SU-DHL-6 (cell line): ENCODE measurements around the gene AOX1.

Experiments
- H2AFZ ChIP-seq: fragments of 200-600 bp; sonication (generic); 2 replicates; pipeline ENCODE4 v1.6.1; 2014; ENCODE audit warnings: low read depth, mild to moderate bottlenecking, moderate library complexity, mixed read lengths, antibody characterized with exemption, low read length; ENCODE audit not compliant: severe bottlenecking
- H3F3A ChIP-seq: fragments of 200-600 bp; shearing (Covaris generic); 2 replicates; pipeline ENCODE4 v1.6.0; 2016; ENCODE audit warnings: antibody characterized with exemption, mild to moderate bottlenecking; ENCODE audit not compliant: insufficient read depth
- H3K27ac ChIP-seq: fragments of 200-600 bp; sonication (generic); 2 replicates; pipeline ENCODE4 v1.5.1; 2016; ENCODE audit warnings: low read depth, mild to moderate bottlenecking, low read length, moderate library complexity, mixed read lengths
- H3K27me3 ChIP-seq: fragments of 200-600 bp; sonication (generic), shearing (Covaris generic); 2 replicates; pipeline ENCODE4 v1.6.0; 2014; ENCODE audit warnings: mild to moderate bottlenecking, low read length
- H3K36me3 ChIP-seq: fragments of 200-600 bp; sonication (generic); 2 replicates; pipeline ENCODE4 v1.6.1; 2014; ENCODE audit warnings: mild to moderate bottlenecking, low read length, mixed read lengths
- H3K4me2 ChIP-seq: fragments of 300-600, 200-600 bp; shearing (Covaris generic), sonication (generic); 2 replicates; pipeline ENCODE4 v1.6.0; 2014; ENCODE audit warnings: low read length, low read depth, mild to moderate bottlenecking; ENCODE audit not compliant: poor library complexity, severe bottlenecking
- H3K4me3 ChIP-seq: fragments of 200-600 bp; sonication (generic); 2 replicates; pipeline ENCODE4 v1.5.1; 2014; ENCODE audit warnings: antibody characterized with exemption, low read length, mild to moderate bottlenecking, mixed read lengths; ENCODE audit not compliant: insufficient read depth, poor library complexity, severe bottlenecking
- H3K79me2 ChIP-seq: fragments of 200-600 bp; sonication (generic); 2 replicates; pipeline ENCODE4 v1.6.1; 2014; ENCODE audit warnings: mild to moderate bottlenecking, low read length, moderate library complexity; ENCODE audit not compliant: insufficient read depth
- H3K9ac ChIP-seq: fragments of 200-600 bp; sonication (generic); 2 replicates; pipeline ENCODE4 v1.7.0; 2014; ENCODE audit warnings: mild to moderate bottlenecking, low read length
- H3K9me2 ChIP-seq: fragments of 200-600 bp; sonication (generic); replicated peaks from 2 replicates; pipeline ENCODE4 v1.6.1; 2014; ENCODE audit warnings: low read length; ENCODE audit not compliant: insufficient read depth
- H3K9me3 ChIP-seq: fragments of 200-600 bp; sonication (generic); 2 replicates; pipeline ENCODE4 v1.6.1; 2014; ENCODE audit warnings: low read length, mixed read lengths; ENCODE audit not compliant: insufficient read depth
- H4K20me1 ChIP-seq: fragments of 200-600 bp; sonication (generic); 2 replicates; pipeline ENCODE4 v1.6.1; 2014; ENCODE audit warnings: low read depth, mild to moderate bottlenecking, antibody characterized with exemption, low read length, moderate library complexity, mixed read lengths
- EZH2phosphoT487 ChIP-seq: fragments of 200-600 bp; sonication (generic), shearing (Covaris generic); conservative IDR thresholded peaks from 2 replicates; pipeline ENCODE4 v1.6.1; 2018; ENCODE audit warnings: mild to moderate bottlenecking, antibody characterized with exemption, low read length, moderate library complexity, mixed read lengths
- TF ChIP-seq, protein P1 (sequence below): fragments of 200-600 bp; sonication (generic); IDR thresholded peaks from one replicate; pipeline ENCODE4 v1.5.1; 2017; ENCODE audit warnings: antibody characterized with exemption, mild to moderate bottlenecking, low read length, moderate library complexity; ENCODE audit not compliant: insufficient read depth, poor library complexity, severe bottlenecking

Gene AOX1

DNA sequence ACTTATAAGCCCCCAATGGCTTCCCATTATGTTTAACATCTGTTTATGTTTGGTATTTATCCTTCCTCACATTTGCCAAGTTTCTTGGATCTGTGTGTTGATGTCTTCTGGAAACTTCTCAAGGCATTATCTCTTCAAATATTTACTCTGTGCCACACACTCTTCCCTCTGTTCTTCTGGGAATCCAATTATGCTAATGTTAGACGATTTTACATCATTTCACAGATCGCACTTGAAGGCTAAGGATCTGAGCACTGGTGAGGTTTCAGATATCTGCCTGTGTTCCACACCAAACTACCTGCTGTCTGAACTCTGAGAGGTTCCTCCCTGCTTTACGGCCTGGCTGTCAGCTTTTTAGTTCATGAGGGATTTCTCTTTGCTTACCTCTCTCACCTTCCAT, 10.1 kb downstream of the AOX1 start:
- Histone ChIP-seq H3K9me2 (no peaks in the 10 kb centered on the region), H3K27me3 (no peaks in the 10 kb centered on the region), H3K4me3 (no peak overlapping the region), H2AFZ (no peak overlapping the region), H3K9ac (no peak overlapping the region), H4K20me1 (no peaks in the 10 kb centered on the region), H3K36me3 (no peaks in the 10 kb centered on the region), H3F3A (no peaks in the 10 kb centered on the region), H3K79me2 (no peaks in the 10 kb centered on the region), H3K4me2 (no peak overlapping the region), H3K27ac (no peak overlapping the region), H3K9me3 (no peaks in the 10 kb centered on the region)
- no peak for TF ChIP-seq EZH2phosphoT487
- TF ChIP-seq, protein P1, sequence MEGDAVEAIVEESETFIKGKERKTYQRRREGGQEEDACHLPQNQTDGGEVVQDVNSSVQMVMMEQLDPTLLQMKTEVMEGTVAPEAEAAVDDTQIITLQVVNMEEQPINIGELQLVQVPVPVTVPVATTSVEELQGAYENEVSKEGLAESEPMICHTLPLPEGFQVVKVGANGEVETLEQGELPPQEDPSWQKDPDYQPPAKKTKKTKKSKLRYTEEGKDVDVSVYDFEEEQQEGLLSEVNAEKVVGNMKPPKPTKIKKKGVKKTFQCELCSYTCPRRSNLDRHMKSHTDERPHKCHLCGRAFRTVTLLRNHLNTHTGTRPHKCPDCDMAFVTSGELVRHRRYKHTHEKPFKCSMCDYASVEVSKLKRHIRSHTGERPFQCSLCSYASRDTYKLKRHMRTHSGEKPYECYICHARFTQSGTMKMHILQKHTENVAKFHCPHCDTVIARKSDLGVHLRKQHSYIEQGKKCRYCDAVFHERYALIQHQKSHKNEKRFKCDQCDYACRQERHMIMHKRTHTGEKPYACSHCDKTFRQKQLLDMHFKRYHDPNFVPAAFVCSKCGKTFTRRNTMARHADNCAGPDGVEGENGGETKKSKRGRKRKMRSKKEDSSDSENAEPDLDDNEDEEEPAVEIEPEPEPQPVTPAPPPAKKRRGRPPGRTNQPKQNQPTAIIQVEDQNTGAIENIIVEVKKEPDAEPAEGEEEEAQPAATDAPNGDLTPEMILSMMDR: no peak

DNA sequence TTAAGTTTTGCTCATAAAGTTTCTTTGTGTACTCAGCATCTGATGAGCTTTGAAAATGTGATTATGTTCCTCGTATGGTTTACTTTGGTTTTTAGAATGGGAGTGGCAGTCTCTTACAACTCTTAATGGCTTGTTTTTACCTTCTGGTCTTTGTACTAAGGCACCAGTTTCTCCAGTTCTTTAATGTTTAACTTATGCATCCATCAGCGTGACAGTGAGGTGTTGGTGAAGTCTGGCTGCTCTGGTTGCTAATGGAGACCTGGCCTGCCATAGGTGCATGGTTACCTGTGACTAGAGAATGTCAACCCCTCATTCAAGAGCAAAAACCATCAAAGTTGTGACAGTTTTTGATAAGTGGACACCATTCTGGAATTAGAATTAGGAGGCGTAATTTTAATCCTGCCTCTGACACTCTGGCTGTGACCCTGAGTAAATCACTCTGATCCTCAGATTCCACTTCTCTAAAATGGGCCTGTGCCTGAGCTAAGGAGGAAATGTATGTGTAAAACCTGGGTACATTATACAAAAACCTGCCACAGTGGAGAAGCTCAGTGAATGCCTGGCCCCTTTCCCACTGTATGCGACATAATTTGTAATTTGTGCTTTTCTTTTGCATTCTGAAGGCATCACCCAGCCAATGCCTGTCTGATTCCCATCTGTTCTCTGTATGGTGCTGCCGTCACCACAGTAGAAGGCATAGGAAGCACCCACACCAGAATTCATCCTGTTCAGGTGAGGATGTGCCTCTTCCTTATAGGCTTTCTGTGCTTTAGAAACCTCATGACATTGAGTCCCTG, 11.2 kb downstream of the AOX1 start:
- Histone ChIP-seq H2AFZ (no peak overlapping the region), H3K9ac (no peak overlapping the region), H3K4me2 (no peak overlapping the region), H3K79me2 (no peaks in the 10 kb centered on the region), H3K9me3 (no peaks in the 10 kb centered on the region), H3K36me3 (no peaks in the 10 kb centered on the region), H4K20me1 (no peaks in the 10 kb centered on the region), H3K9me2 (no peaks in the 10 kb centered on the region), H3K4me3 (no peak overlapping the region), H3K27me3 (no peaks in the 10 kb centered on the region), H3F3A (no peaks in the 10 kb centered on the region), H3K27ac (no peak overlapping the region)
- TF ChIP-seq, protein P1: no peak
- TF ChIP-seq EZH2phosphoT487: no peak

DNA sequence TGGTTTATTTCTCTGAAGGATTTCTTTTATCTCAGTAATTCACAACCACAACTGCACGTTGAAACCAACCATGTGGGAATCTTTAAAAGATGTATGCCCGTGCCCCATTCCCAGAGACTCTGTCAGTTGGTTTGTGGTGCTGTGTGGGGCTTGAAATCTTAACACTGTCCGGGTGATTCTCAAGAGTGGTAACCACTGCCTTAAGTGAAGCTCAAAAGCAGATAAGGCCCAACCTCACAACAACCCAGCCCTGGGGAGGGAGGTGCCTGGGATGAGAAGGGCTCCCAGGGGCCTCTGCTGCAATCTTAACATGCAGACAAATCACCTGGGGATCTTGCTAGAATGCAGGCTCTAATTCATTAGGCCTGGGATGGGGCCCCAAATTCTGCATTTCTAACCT, 13.4 kb downstream of the AOX1 start:
- no peaks in the 10 kb centered on the region for H4K20me1 ChIP-seq
- H3K79me2 ChIP-seq: no peaks in the 10 kb centered on the region
- H2AFZ ChIP-seq: no peak overlapping the region
- TF ChIP-seq EZH2phosphoT487: no peak
- TF ChIP-seq, protein P1: no peak
- H3K4me2 ChIP-seq: no peak overlapping the region
- H3K9me3 ChIP-seq: no peaks in the 10 kb centered on the region
- H3K27me3 ChIP-seq: no peaks in the 10 kb centered on the region
- no peak overlapping the region for H3K9ac ChIP-seq
- H3K9me2 ChIP-seq: no peaks in the 10 kb centered on the region
- H3K4me3 ChIP-seq: no peak overlapping the region
- no peak overlapping the region for H3K27ac ChIP-seq
- H3K36me3 ChIP-seq: no peaks in the 10 kb centered on the region
- no peaks in the 10 kb centered on the region for H3F3A ChIP-seq
